AG20443 (cell line): ENCODE data around the gene RLIM.

Experiments
- DNase-seq: peaks from one replicate; pipeline ENCODE4 v3.0.0; 2012; ENCODE audit warnings: low spot score, mixed read lengths

Gene RLIM

DNA sequence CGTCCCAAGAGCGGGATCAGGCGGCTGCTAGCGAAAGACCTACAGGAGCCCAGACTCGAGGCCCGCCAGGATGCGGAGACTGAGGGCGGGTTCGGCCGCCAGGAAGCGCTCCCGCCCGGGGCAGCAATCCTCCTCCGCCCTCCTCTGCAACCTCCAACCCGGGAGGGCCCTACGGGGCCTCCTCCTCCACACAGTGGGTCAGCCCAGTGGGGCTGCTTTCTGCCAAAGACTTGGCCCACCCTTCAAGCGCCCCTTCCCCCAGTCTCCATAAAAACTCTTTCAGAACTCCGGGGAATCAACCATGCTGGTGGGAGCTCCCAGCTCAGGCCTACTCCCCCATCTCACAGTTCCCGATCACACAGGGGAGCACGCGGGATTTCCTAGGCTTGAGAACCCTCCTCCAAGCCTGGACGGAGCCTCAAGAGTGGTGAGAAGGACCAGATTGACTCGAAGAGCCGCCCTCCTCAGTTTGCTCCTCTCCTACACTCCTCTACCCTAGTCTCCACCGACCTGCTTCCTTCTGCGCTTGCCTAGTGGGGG lies 77.5 kb downstream of the RLIM start:
- peak; percentile 25 for DNase-seq

DNA sequence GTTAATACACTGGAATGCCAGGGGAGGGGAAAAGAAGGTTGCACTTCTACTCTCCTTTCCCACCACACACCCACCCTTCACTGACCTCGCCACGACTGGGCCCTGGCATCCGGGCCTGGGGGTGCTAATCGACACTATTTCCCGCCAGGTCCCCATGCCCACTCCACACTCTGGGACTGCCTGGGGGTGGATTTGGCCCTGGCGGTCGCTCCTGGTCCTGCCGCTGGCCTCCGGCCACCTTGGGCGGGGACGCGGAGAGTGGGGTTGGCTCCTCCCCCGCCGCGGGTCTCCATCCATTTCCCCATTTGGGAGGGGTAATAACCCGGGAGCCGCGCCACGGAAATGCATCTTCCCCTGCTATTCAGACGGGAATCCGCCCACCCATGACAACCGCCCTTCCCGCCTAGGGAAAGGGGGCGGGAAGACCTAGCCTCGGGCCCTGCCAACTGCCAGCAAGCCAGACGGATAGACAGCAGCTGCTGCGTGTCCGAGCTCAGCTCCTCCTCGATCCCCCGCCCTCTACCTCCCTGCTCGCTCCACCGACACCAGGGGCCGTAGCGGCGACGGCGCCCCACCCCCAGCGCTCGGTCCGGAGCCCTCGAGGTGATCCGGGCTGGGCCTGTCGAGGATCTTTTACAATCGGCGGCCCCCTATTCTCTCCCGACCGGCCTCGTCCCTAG lies 78.1 kb downstream of the RLIM start:
- peak; percentile 87 for DNase-seq

DNA sequence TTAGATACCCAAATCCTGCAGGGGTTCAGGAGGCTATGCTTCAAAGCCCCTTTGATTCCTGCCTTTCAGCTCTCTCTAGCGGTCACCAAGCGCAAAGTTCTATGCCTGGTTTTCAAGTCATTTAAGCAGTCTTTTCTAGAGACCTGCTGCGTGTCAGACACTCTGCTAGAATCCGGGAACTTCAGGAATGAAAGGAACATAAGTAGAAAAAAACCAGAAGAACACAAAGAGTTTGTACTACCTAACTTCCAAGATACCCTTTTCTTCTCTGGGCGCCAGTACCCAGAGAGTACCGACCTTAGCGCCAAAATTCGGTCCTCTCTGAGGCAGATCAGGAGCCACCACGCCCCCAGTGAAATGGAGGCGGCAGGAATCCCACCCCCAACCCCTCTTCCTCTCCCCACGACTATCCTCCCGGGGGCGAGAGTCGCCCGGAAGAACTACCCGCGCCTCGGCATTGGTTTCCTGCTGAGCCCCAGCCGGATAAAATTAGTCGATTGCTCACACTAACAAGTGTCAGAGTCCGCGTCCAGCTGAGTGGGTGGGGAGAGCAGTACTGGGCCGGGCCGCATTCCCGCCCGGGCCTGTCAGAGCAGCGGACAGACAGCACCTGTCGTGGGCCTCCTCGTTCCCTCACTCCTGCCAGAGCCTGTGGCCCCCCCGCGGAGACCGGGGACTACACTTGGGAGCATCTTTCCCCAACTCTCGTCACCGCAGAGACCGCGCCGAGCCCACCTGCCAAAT lies 78.8 kb downstream of the RLIM start:
- peak; percentile 71 for DNase-seq
